ENCODE results near the gene COL26A1.

The COL26A1 gene

DNA sequence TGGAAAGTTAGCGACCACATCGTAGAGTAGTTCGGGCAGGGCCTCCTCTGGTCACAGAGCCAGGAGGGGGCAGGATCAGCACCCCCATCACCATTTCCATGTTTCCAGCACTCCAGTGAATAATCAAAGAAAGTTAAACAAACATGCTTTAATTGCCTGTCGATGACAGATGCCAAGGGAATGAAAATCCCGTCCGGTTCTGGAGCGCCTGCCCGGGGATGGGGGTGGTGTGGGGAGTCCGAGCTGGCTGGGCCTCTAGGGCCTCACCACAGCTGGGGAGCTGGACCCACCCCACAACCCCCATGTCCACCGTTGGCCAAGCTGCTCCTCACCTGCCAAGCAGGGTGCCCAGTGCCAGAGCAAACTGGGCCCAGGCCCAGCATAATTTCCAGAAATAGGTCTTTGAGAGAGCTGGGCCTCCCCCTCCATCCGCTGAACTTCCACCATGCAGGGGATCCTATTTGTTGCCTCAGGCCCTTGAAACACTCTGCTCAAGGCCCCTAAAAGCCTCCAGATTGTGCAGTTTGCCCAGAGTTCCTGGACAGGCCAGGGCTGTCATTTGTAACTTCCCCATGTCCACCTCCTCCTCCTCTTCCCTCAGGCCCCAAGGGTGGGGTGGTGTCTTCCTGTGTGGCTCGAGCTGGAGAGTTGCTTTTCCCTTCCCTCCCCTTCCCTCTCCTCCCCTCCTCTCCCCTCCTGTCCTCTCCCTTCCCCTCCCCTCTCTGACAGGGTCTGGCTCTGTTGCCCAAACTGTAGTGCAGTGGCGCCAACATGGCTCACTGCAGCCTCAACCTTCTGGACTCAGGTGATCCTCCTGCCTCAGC, 165.4 kb downstream of the COL26A1 start:
- no peak overlapping the region for H3K4me3 ChIP-seq (replicated peaks in 1 of 2; ENCODE audit: low read depth in 2 of 2, low read length in 2 of 2)
- DNase-seq (ENCODE audit: low read depth in 2 of 2): no peak
- TF ChIP-seq, protein P1, sequence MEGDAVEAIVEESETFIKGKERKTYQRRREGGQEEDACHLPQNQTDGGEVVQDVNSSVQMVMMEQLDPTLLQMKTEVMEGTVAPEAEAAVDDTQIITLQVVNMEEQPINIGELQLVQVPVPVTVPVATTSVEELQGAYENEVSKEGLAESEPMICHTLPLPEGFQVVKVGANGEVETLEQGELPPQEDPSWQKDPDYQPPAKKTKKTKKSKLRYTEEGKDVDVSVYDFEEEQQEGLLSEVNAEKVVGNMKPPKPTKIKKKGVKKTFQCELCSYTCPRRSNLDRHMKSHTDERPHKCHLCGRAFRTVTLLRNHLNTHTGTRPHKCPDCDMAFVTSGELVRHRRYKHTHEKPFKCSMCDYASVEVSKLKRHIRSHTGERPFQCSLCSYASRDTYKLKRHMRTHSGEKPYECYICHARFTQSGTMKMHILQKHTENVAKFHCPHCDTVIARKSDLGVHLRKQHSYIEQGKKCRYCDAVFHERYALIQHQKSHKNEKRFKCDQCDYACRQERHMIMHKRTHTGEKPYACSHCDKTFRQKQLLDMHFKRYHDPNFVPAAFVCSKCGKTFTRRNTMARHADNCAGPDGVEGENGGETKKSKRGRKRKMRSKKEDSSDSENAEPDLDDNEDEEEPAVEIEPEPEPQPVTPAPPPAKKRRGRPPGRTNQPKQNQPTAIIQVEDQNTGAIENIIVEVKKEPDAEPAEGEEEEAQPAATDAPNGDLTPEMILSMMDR (IDR thresholded peaks at IDR 0.05; ENCODE audit: low read depth, low read length): no peak

DNA sequence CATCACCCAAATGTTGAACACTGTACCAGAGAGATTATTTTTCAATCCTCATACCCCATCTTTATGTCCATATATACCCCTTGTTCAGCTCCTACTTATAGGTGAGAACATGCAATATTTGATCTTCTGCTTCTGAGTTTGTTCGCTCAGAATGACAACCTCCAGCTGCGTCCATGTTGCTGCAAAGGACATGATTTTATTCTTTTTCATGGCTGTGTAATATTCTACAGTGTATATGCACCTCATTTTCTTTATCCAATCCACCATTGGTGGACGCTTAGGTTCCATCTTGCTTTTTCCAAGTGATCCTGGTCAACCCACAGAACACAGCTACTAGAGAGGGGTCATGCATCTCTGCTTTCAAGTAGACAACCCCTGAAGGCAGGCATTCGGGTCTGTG, 166.9 kb downstream of the COL26A1 start:
- H3K4me3 ChIP-seq (replicated peaks in 1 of 2; ENCODE audit: low read depth in 2 of 2, low read length in 2 of 2): no peak overlapping the region
- DNase-seq (ENCODE audit: low read depth in 2 of 2): no peak
- TF ChIP-seq, protein P1 (IDR thresholded peaks at IDR 0.05; ENCODE audit: low read depth, low read length): no peak

DNA sequence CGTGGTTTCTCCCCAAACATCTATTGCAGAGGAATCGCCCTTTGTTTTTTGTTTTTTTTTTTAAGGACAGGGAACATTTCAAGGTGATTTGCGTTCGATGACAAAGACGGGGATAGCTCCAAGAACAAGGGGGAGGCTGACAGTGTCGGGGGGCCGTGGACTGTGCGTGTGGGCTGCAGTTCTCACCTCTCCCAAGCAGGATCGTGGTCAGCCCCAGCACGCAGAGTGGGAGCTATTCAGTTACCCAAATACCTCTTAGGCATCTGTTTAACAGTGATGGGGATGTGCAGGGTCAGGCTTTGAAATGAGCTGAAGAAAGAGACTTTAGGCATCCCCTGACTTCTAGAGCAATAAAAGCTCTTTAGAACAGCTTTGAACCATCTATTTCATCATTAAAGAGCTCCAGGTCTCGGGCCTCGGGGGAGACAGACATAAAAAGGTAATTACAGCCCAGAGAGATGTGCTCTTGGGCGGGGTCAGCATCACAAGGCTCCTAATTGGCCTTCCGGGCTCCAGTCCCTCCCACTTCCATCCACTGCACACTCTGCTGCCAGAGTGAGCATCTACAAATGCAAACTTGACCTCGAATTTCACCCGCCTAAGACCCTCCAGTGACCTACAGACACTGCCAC, 169.2 kb downstream of the COL26A1 start:
- TF ChIP-seq, protein P1 (IDR thresholded peaks at IDR 0.05; ENCODE audit: low read depth, low read length): no peak
- no peak overlapping the region for H3K4me3 ChIP-seq (replicated peaks in 1 of 2; ENCODE audit: low read depth in 2 of 2, low read length in 2 of 2)
- DNase-seq (ENCODE audit: low read depth in 2 of 2): no peak

DNA sequence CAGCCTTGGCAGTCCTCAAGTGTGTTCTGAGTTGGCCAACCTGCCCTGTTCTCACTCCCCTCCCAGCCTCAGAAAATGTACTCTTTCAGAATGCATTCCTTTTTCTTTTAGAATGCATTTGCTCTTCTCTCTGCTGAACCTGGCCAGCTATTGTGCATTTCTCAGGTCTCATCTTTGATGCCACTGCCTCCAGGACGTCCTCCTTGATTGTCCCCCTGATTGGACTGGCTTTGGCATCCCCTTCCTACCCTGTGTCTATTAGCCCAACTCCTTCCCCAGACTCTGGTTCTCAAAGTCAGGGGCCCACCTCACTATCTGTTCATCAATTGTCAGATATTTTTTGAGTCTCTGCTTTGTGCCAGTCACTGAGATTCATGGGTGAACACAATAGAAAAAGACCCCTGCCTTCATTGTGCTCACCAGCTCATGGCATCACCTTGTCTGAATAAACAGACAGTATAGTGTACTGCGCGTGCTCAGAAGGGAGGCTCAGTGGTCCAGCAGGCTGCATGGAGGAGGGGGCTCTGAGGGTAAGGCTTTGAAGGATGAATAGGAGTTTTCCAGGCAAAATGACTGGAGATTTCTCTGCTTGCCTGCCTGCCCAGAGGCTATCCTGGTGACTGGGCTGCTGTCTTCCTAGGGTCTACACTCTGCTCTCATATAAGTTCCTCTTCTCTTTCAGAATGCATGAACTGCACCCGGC, 169.9 kb downstream of the COL26A1 start:
- TF ChIP-seq, protein P1 (IDR thresholded peaks at IDR 0.05; ENCODE audit: low read depth, low read length): no peak
- DNase-seq (ENCODE audit: low read depth in 2 of 2): no peak
- H3K4me3 ChIP-seq (replicated peaks in 1 of 2; ENCODE audit: low read depth in 2 of 2, low read length in 2 of 2): no peak overlapping the region

DNA sequence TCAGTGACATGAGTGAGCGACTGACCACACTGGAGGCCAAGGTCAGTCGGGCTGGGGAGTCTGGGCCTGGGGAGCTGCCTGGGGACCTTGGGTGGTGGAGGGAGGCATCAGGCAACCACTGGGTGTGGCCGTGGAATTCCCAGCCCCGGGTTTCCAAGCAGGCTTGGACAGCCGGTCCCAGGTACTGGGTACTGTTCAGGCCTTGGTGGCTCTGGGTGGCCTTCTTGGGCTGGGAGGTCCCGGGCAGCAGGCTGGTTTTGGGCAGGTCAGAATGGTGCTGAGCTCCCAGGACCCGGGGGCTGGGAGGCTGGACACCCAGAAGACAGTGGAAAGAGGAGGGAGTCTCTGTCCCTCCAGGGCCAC, 170.4 kb downstream of the COL26A1 start:
- no peak overlapping the region for H3K4me3 ChIP-seq (replicated peaks in 1 of 2; ENCODE audit: low read depth in 2 of 2, low read length in 2 of 2)
- no peak for DNase-seq (ENCODE audit: low read depth in 2 of 2)
- TF ChIP-seq, protein P1 (IDR thresholded peaks at IDR 0.05; ENCODE audit: low read depth, low read length): no peak

DNA sequence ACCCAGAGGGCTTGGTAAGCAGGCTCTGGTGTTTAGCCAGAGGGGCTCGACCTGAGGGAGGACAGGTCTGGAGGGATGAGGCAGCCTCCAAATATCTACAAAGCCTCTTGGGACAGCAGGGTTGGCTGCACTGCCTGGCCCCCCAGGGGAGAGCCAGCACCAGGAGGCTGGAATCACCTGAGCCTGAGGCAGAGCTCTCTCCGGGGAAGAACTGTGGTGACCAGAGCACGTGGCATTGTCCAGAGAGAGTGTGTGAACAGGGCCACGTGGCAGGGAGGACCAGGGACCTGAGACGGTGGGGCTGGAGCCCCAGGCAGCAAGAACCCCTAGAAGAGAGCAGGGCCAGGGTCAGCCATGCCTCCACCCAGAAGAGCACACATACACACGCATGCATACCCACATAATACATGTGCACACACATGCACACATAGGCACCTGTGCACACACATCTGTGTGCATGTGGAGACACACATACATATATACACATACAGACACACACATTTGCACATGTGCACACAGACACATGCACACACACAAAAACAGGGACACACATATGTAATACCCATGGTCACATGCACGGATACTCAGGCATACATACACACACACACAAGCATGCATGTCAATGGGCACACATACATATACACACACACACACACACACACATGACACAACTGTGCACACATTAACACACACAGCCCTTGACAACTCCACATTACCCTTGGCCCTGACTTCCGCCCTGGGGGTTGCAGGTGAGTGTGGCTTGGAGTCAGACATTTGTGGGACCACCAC, 171.5 kb downstream of the COL26A1 start:
- no peak overlapping the region for H3K4me3 ChIP-seq (replicated peaks in 1 of 2; ENCODE audit: low read depth in 2 of 2, low read length in 2 of 2)
- no peak for DNase-seq (ENCODE audit: low read depth in 2 of 2)
- TF ChIP-seq, protein P1 (IDR thresholded peaks at IDR 0.05; ENCODE audit: low read depth, low read length): no peak
